Erythroblast (primary cell): ENCODE data around the gene SH2D3A.

Experiments
- DNase-seq, 2 experiments: peaks; one replicate each; lab custom pipeline; 2025; lab: John Stamatoyannopoulos, UW
- GATA1 ChIP-seq: IDR thresholded peaks from 2 replicates; pipeline ENCODE4 v1.6.1; 2011; ENCODE audit warnings: low read depth, mild to moderate bottlenecking, control low read depth, low read length, moderate library complexity
- POLR2A ChIP-seq: IDR thresholded peaks from 2 replicates; pipeline ENCODE4 v1.6.1; 2011; ENCODE audit warnings: mild to moderate bottlenecking, low read length

SH2D3A gene

DNA sequence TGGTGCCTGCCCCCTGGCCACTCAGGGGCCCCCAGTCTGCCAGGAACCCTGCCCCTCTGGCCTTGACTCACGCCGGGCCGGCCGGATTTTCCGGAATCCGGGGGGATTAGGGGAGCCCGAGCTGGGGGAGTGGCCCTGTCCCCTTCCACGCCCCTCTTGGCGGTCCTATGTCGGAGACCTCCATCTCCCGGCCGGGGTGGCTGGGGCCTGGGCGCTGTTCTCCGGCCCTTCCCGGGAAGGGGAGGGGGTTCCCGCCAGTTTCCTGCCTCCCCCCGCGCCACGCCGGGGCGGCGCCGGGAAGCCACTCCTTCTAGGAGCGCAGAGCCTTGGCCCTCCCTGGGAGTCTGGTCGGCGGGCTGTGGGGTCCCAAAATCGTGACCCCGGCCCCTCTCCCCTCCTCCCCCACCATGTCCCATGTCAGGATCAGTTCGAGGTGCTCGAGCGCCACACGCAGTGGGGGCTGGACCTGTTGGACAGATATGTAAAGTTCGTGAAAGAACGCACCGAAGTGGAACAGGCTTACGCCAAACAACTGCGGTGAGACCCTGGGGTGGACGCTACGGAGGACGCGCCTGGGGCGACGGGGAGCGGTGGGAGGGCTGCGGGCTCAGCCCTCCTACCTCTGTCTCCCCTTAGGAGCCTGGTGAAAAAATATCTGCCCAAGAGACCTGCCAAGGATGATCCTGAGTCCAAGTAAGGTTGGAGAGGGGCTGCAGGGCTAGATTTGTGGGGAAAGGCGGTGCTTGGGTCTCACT lies 26.5 kb downstream of the SH2D3A start:
- TF ChIP-seq POLR2A, result no peak
- no peak for TF ChIP-seq GATA1
- DNase-seq, result no peak

DNA sequence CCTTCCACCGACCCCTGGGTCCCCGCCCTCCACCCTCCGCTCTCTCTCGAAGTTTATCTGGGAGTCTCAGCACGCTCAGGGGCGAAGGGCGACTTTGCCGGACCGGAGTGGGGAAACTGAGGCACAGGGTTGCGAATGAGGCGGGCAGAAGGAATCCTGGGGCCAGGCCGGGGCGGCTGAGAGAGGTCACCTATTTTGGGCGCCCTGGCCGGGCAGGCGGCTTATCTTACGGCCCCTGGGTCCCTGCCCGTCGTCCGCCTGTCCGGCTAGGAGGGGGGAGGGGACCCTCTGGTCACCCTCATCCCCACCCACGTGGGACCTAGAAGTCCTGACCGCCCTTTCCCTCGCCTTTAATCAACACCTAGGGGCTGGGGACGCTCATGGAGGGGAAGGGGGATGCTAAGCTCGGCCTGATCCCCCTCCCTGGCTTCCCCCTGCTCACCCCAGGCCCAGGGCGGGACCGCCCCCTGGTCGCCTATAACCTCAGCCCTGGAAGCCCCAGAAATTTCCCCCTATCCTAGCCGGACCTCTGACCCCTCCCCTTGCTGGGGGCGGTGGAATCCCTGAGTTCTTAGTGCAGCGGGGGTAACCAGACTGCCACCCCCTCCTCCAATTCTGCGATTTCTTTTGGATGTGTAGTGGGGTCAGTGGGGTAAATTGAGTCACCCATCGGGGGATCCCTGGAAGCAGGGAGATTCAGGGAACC lies 27.2 kb downstream of the SH2D3A start:
- TF ChIP-seq POLR2A, result no peak
- DNase-seq, result peak; percentile 59 to 61

DNA sequence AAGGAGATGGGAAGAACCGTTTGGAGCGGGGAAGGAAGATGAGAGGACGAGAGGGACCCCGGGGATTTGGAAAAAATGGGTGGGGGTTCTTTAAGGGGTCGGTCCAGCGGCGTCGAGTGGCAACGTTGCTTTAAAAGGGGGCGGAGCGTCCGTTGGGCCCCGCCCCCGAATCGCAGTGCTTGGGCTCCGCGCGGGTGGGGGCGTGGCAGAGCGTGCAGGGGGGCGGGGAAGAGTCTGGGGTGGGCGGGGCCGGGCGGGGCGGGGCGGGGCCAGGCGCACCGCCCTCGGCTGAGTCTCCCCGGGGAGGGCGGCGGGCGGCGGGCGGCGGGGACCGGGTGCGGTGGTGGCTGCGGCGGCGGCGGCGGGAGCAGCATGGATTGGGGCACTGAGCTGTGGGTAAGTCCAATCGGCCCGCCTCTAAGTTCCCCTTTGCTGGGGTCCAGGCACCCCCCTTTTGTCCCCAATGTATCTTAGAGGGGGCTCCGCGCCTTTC lies 27.8 kb downstream of the SH2D3A start, which contains the start of gene TRIP10:
TSS of gene TRIP10 (plus strand) at position 291 of the 493 bp plus-strand sequence. CDS start at position 373, 82 bp downstream.
- peak; percentile 83 to 92 for DNase-seq
- TF ChIP-seq POLR2A (no peak), GATA1 (no peak)

- no peak for DNase-seq
- no peak for TF ChIP-seq GATA1
- no peak for TF ChIP-seq POLR2A
Observed at GRCh38 chr19:6738787-6739389, 28.3 kb downstream of the SH2D3A start.

DNA sequence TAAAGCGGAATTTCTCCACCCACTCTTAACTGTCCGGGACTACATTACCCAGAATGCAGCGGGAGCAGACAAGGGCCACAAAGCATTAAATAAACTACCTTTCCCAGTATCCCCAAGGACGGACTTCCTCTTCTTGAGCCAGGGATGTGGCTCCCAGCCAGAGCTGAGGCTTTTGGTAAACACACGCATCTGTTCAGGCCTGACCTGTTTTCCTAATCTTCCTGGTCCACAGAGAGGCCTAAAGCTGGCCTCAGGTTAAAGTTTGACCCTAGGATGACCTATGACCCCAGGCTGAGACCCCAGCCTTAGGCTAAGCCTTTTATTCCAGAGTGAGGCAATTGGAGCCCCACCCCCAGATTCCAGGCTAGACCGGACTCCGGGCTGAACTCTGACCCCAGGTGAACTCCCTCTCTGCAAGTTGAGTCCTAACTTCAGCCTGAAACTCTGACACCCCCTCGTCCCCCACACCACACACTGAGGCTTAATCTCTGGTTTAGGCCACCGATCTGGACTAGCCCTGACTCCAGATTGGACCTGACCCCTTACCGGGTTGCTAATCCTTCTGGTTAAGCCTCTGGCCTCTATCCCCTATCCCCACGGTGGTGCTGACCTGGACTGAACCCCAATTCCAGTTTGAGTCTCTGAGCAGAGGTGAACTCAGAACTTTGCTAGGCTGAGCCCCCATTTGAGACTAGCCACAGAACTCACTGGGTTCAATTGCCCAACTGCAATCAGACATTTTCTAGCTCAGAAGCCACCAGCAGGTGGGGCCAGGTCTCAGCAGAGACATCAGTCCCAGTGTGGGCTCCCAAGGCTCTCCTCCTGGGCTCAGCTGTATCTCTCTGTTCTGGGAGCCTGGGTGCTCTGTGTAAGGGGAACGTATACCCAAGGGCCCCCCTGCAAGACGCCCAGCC lies 29.1 kb downstream of the SH2D3A start:
- DNase-seq, result peak; percentile 81 to 86
- peak; percentile 28 for TF ChIP-seq POLR2A
- TF ChIP-seq GATA1, result no peak

GRCh38 chr19:6737284-6737872 lies 29.9 kb downstream of the SH2D3A start, which contains the start of gene GPR108:
TSS of gene GPR108 (minus strand) at chr19:6737580. CDS start at chr19:6737576, 4 bp downstream.
- peak; percentile 99 to 100 for DNase-seq
- TF ChIP-seq POLR2A (peak; percentile 27), GATA1 (no peak)

GRCh38 chr19:6736917-6737283 lies 30.3 kb downstream of the SH2D3A start:
- TF ChIP-seq POLR2A (no peak), GATA1 (no peak)
- DNase-seq, result no peak

GRCh38 chr19:6736169-6736916 lies 30.9 kb downstream of the SH2D3A start:
- peak; percentile 83 to 84 for DNase-seq
- TF ChIP-seq POLR2A (peak; percentile 47), GATA1 (no peak)

DNA sequence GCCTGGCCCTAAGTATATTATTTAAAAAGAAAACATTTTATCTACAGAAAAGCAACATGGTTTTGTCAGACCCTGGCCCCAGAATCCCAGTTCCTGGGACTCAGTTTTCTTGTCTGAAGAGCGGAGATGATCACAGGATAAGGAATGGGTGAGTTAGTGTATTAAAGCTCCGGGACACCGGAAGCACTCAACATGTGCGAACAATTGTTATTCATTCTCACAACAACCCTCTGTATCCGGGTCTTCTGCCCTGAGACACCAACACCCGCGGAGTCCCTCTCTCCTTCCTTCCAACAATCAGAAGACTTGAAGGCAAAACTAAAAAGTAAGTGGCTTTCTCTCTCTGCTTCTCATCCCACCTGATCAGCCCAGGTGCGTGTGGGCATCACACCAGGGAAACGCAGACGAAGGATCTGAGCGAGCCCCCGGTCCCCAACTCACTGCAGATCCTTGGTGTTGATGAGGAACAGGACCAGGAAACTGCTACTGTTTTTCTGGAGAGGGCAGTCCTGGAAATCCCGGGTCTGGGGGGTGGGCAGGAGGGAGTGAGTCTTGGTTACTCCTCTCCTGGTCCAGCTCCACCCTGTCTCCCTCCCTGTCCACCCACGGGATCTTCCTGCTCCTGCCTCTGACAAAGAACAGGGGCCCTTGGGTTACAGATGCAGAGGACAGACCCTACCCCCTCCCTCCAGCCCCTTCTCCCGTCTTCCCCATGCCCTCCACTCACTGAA lies 31.9 kb downstream of the SH2D3A start:
- TF ChIP-seq POLR2A, result no peak
- no peak for TF ChIP-seq GATA1
- DNase-seq, result no peak

- TF ChIP-seq POLR2A, result no peak
- TF ChIP-seq GATA1, result no peak
- DNase-seq, result no peak
Observed at GRCh38 chr19:6734096-6734696, 33.0 kb downstream of the SH2D3A start.
